NCI-H774 (cell line): Measurements from ENCODE around the gene C4orf54.

Experiments used
- DNase-seq: peaks from one replicate; lab custom pipeline; 2025; lab: John Stamatoyannopoulos, UW

Gene C4orf54

DNA sequence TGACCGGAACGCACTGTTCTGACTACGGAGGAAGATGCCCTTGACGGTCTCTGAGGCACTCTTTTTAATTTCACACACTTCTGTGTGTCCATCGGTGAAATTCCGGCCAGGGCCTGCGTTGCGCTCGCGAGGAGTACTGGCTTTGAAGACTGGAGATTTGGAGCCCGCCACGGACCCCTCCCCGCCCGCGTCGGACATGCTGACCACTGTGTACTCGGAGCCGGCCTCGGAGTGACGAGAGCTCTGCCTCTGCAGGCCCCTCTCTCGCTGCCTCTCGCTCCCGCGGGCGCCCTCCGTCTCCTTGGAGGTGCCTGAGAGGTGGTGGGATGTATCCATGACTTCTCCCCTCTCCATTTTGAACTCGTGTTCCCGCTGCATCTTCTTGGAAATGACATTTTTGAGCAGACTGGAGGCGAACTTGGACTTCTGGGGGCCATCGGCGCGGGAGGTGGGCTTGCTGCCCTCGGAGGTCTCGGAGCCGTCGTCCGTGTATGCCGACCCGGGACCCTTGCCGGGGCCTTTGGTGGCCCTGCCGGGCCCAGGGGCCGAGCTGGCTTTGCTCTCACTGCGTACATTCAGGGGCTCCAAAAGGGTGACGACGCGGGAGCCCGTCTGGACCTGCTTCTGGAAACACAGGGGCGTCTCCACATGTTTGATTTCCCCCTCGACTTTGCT, 5.7 kb downstream of the C4orf54 start:
- no peak for DNase-seq

DNA sequence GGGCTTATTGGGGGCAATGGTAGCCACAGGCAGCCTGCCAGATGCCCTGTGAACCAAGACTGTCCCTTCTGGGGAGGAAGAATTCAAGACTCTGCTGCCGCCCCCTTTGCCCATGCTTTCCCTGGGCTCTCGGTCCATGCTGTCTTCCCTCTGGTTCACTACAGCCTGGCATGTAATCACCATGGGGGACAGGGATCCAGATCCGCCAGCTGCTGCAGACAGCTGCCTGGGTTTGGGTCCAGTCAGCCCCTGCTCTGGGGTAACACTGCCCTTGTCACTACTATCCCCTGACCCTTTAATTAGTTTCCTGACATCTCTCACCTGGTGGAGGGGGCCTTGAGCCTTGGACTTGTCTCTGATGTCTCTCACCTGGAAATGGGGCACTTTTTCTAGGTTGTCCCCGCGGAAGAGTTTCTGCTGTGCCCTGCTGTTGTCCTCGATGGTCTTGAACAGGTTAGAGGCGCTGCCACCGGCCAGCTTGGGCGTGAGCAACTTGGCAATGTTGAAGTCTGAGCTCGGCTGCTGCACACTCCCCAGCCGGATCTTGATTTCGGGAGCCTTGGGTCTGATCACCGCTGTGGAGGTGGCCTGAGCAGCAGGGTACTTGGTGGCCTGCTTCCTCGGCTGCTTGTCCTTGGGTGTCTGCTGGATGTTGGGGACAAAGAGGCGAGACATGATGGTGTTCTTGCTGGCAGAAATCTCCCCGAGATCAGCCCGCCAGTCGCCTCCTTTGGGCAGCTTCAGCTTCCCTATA, 6.4 kb downstream of the C4orf54 start:
- no peak for DNase-seq

DNA sequence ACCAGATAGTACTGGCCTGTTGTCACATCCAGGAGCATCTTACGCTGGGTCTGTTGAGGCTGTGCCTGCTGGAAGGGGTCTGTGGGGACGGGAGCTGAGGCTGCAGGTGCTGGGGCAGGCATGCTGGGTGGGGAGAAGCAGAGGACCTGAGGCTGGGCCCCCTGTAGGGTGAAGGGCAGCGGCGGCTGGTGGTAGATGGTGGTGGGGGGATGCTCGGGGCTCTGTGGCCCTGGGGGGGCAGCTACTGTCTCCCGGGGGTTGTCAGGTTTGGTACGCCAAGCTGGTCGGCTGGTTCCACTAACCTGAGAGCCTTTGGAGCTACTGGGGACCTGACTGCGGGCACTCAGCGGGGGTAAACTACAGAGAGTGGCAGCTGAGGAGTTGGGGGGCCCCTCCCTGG, 7.8 kb downstream of the C4orf54 start:
- DNase-seq, result no peak

DNA sequence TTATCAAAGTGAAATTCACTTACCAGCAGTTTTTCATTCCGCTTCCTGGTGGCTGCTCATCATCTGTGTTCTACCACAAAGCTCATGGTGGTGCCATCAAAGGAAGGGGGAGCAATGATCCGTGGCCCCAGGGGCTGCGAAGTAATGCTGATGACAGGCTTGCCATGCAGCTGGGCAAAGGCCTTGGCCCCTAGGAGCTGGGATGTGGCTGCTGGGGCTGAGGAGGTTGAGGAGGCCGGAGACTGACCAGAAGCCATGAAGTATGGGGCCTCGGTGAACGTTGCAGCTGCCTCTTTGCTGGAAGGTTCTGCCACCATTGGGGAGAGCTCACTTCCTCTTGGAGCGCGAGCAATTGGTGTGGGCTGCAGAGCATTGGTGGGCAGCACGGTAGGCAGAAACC, 8.4 kb downstream of the C4orf54 start:
- DNase-seq, result no peak

DNA sequence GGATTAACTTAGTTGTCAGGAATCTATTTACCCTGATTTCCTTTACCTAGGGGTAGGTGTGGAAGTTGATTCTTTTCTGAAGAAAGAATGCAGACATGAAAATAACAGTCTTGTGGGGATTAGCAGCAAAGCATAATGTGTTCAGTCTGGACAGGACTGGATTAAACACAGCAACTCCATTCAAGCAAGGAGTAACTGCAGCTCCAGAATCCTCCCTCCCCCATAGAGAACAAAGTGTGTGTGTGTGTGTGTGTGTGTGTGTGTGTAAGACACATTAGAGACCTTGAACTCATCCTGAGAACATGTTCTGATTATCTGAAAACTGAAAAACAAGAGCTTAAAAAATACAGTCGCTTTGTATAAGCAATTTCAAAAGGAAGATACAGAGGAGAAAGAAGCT, 9.3 kb downstream of the C4orf54 start:
- no peak for DNase-seq

DNA sequence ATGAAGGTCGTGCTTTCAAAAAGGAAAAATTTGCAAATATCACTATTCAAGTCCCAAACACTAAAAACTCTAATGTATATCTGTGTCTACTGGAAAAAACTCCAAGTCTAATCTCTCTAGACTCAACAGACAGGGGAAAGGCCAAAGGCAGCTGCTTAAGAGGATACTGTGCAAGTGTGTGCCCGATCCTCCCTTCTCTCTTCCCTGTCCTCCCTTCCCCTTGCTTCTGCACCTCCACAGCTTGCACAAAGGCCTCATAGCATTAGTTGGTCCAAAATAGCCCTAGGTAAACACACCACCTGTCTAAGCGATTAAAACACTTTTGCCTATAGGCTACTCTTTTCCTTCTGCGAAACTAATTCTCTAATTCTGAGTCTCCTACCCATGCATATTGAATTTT, 10.6 kb downstream of the C4orf54 start:
- DNase-seq, result no peak

DNA sequence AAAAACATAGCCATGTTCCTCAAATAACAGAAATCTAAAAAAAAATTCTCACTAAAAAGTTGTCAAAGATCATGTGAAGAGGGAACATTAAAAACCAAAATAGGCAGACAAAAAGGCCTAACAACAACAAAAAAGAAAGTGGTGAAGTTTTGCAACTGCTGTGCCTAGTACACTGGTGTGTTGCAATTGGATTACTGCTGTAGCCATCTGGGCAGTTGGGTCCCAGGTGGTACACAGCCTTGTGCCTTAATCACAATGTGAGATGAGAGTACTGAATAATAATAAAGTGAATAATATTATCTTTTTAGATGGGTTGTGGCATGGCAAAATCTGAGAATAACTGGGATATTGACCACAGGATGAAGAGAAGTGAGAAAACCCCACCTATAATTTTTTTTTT, 12.0 kb downstream of the C4orf54 start:
- DNase-seq, result no peak

DNA sequence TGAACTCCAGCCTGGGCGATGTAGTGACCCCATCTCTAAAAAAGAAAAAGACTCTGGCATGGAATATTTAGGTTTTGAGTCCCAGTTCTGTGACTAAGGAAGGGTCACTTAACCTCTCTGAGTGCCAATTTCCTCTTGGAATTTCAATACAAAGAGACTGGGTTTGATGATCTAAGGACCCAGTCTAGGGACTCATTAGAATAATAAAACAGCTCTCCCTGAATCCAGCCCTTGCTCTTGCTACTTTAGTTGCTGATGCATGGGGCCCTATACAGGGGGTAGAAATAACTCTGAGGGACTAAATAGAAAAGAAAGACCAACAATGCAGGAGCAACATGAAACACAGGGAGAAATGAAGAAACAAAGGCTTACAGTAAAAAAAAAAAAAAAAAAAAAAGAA, 12.6 kb downstream of the C4orf54 start:
- DNase-seq, result no peak

DNA sequence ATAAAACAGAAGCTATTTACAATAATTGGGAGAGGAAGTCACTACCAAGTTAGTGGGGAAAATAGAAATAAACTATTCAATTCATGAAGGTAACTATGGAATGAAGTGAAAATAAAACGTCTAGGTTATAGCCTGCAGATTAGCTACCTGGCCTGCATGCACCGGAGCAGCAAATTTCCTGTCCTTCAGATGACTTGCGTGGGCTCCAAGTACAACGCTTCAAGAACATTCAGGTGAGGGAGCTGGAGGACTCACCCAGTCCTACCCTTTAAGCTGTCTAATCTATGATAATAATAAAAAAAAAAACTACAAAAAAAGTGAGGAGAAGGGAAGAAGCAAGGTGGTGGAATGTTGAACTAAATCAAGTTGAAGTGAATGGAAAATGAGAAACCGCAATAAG, 13.2 kb downstream of the C4orf54 start:
- no peak for DNase-seq

DNA sequence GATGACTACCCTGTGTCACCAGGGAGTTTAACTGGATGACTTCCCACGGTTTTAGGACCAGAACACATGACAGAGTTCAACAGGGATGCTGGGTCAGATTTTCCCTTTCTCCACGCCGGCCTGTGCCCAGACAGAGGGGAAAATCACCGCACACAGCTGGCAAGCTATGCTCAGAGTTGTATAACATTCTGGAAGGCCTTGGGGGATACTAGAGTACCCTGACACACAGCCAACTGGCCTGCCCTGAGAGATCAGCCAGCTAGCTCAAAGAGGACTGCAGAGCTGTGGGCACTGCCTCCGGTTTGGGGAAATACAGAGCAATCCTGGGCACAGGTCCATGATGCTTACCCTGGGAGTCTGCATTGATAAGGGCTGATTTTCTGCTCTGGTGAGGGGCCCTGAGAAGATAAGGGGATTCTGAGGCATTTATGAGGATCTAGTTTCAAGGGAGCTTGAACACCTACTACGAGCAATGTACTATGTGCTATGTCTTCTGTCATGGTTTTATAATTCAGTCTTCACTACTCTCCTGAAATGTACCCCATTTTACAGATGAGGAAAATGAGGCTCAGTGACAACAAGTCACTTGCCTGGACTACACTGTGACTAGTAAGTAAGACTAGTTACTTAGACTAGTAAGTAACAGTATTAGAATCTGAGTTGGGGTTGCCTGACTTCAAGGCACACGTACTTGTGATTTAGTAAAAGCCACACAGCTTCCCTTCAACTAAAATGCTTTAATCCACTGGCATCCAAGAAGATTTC, 14.7 kb downstream of the C4orf54 start:
- no peak for DNase-seq

DNA sequence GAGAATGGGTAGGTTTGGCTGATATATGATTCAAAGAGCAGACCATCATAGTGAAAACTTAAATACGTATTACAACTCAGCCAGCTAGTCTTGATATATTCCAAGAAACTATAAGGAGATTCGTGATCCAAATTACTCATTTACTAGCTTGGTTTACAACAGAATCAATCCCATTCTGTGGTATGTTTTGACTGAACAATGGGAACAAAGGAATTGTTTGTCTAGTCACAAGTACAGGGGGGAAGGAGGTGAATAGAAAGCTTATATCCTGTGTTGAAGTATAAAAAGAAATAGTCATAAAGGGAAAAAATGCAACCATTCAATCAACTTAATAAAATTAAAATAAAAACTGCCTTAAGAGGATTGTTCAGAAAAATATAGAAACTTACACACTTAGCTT, 17.0 kb downstream of the C4orf54 start:
- DNase-seq, result no peak

DNA sequence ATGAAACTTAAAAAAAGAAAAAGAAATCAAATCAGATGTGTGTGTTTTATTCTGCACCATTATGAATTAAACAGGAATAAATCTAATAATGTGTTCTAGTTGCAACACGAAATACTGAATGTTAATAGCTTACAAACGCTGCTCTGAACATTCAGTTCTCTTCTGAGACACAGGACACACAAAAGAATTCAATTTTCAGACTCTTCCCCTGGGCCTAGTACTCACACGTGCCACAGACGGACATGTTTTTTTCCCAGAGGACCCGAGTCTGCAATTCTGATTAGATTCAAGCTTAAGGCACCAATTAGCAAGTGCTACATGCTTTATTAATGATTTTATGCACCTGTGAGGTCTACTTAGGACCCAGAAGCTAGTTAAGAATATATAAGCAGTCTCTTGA, 20.5 kb downstream of the C4orf54 start:
- DNase-seq, result no peak

DNA sequence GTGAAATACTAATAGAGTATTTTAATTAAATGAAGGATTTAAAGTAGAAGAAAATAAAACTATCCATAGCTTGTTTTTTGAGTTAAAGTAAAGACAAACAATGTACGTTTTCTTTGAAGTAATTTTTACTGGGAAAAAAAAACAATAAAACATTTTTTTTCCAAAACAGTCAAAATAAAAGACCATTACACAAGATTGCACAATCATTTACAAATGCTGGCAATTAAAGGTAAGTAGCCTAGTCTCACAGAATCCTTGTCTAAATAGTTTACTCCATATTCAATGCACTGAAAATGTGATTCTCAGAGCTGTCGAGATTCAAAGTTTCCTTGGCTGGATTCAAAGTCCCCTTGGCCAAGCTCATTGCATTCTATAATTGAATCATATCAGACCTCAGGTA, 21.2 kb downstream of the C4orf54 start:
- DNase-seq, result no peak

DNA sequence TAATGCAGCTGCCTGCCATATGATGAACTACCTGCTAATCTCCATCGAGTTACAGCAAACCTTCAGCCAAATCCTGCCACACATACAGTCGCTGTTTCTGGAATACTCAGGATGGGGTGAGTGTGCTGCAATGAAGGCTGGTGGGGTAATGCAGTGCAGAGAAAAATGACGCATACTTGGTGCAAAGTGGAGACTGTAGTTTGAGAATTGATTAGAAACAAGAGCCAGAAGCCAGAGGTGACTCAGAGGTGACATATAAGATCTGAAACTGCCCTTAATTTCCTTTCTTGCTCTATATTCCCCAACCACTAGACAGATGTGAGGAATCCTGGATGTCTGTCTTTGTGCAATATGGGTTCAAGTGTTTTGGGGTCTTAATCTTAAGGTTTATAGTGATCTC, 22.0 kb downstream of the C4orf54 start:
- no peak for DNase-seq

DNA sequence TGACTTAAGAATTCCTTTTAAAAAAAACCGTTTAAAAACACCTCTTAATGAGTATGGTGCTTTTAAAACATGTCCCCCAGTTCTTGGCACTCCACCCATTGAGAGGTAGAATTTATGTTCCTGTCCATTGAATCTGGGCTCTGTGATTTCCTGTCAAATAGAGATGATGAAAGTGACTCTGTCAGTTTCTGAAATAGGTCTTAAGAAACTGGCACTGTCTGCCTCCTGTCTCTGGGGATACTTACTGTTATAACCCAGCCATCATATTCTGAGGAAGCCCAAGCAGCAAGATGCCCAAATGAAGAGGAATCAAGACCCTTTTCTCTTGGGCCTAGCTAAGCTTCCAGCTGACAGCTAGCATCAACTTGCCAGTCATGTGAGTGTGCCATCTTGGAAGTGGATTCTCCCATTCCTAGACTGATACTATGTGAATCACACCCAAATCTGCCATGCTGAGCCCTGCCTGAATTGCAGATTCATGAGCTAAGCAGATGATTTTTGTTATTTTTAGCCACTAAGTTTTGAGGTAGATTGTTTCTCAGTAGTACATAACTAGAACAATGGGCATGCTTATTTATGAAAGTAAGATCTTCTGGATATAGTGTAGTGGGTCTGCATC, 22.8 kb downstream of the C4orf54 start:
- DNase-seq, result no peak

DNA sequence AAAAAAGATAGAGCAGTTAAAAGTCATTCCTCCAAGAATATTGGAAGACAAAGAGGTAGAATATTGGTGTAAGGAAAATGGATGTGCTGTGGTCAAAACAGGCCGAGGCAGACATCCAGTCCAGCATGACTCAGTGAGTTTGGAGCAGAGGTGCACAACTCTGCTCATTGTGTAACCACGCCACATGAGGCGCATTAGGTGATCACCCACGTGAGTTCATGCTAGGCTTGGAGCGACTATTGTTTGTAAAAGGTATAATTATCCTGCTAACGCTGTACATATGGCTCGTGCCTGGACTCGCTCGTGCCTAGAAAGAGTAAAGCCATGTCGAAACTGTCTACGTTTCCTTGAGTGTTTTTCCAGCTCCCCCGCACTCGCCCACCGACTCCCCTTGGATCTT, 23.9 kb downstream of the C4orf54 start:
- DNase-seq, result no peak

DNA sequence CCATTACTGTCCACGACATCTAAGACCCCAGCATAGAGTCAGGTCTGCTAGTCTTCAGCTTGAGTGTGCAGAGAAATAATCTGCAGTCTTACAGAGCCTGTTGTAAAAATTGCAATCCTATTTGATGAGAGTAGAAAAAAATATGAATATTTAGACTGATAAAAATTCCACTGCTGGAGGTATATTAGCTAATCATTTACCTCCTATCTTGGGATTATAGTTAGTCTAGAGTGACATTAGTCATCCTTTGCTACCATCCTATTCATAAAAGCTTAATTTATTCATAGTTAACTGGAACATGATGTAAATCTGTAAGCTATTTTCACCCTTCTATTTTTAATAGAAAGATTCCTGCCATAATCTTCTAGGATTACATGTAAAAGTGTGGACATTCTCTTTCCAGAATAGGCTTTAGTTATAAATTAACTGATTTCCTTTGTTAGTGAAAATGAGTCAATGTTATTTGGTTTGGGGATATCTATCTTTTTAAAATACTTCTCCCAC, 26.7 kb downstream of the C4orf54 start:
- DNase-seq, result no peak

DNA sequence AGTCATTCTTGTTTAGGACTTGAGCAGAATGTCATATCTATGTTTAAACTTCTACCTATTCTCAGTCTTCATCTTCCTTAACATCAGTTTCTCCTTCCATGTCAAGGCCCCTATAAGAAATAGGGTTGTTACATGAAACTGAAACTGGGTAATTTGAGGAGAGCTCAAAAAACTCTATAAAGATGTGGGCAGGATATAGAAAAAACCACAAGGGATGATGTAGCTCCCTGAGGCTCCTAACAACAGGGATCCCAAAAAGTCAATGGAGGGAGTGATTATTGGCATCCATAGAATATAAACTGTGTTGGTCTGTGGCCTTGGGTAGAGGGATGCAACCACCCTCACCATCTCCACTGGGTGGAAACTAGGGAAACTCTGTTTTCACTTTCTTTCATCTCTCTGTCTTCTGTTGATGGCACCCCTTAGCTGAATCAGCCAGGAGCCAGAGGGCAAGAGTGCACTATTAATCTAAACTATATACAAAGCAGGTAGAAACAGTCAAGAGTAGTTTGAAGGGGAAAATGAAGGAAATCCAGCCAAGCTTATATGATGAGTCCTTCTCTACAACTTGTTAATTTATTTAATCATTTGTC, 27.6 kb downstream of the C4orf54 start:
- no peak for DNase-seq

DNA sequence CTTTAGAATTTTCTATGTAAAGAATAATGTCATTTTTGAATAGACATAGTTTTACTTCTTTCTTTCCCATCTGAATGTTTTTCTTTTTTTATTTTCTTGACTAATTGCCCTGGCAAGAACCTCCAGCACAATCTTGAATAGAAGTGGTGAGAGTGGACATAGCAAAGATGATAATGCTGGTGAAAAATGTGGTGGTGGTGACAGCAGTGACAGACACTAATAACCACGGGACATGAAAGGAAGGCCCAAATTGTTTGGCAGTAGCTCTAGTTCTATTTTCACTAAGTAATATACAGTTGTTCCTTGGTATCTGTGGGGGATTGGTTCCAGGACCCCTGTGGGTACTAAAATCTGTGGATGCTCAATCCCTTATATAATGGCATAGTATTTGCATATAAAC, 29.6 kb downstream of the C4orf54 start:
- DNase-seq, result no peak

DNA sequence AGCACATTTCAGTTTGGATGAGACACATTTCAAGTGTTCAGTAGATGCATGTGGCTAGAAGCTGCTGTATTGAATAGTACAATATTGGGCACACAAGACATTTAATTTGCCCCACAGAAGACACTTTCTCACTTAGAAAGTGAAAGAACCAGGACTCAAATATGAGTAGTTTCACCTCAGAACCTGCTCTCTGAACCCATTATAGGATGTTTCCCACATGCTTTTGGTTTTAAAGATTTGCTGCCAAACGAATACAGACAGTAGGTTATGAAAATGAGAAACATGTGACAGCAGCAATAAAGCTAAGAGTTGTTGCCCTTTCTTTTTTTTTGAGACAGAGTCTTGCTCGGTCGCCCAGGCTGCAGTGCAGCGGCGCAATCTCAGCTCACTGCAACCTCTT, 32.3 kb downstream of the C4orf54 start:
- no peak for DNase-seq

DNA sequence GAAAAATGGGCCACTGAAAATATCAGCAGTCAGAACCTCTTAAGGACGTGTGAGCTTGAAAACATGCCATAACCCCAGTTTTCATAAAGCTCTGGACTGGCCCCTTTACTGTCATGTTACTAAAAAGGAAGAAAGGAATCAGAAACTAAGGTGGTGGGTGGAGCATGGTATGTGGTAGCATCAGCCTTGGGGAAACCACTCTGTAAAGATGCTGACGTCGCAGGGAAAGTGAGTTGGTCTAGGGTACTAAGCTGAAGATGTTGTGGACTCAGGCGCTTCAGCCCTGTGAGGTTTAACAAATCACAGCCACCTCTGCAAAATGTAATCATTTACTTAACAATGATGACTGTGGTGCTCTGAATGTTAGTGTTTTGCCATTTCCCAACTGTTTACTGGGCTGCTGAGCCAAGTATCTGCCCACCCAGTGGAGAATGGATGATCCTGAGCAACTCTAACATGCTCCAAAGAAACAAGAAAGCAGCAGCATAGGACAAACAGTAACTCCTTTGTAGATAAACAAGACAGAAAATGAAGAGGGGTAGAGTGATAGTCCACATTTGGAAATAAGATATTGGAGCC, 33.4 kb downstream of the C4orf54 start:
- no peak for DNase-seq

DNA sequence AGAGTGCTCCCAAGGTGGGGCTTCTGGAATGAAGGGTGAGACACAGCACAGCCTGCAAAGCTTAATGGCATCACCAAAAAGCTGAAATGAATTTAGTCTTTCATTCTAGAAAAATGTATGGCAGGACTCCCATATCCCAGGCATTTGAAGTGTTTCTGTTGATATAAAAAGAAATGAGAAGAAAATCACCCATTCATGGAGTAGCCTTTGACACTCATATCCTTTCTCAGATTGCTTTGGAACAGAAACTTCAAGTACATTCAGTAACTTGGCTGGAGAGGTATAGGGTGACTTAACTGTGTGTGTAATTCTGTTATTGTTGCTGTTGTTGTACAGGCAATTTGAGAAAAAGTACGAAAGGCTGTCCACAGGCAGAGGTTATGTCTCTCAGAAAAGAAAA, 35.3 kb downstream of the C4orf54 start:
- DNase-seq, result no peak
